Stimulated activated naive B cell treated with anti-CD40 and anti-IgM and Interleukin-4, amounts not matched to agents 10 μg/mL and 1 μg/mL and 100 μg/mL, for 72 hours (primary cell): ENCODE results near the gene ST6GALNAC6.
A peak's percentile ranks its signal among the peaks of the same experiment; 100 is the strongest.

Source experiments
- ATAC-seq, 2 donors: fragments of 150-1000 bp; cut with Tn5 transposase; replicated peaks; 2 replicates each; pipeline ENCODE4 v1.10.0; 2021; ENCODE audit warnings: moderate library complexity in 1 of 2
- DNase-seq: peaks from one replicate; pipeline ENCODE4 v3.0.0; 2021
- H3K27ac Mint-ChIP-seq: one replicate; pipeline ENCODE4 v1.8.0; 2022; ENCODE audit warnings: mild to moderate bottlenecking, mixed read lengths
- H3K27me3 Mint-ChIP-seq, 2 donors: one replicate each; pipeline ENCODE4 v1.8.0; 2022; ENCODE audit warnings: mixed read lengths in 2 of 2
- H3K36me3 Mint-ChIP-seq, 2 donors: one replicate each; pipeline ENCODE4 v1.8.0; 2022; ENCODE audit warnings: mixed read lengths in 2 of 2, mild to moderate bottlenecking in 1 of 2
- H3K4me1 Mint-ChIP-seq, 2 donors: one replicate each; pipeline ENCODE4 v1.8.0; 2022; ENCODE audit warnings: mixed read lengths in 2 of 2, mild to moderate bottlenecking in 1 of 2
- H3K4me3 Mint-ChIP-seq, 2 donors: one replicate each; pipeline ENCODE4 v1.8.0; 2022; ENCODE audit warnings: mild to moderate bottlenecking in 2 of 2, mixed read lengths in 2 of 2, moderate library complexity in 1 of 2
- H3K9me3 Mint-ChIP-seq, 2 donors: one replicate each; pipeline ENCODE4 v1.8.0; 2022; ENCODE audit warnings: mixed read lengths in 2 of 2, mild to moderate bottlenecking in 1 of 2

Gene ST6GALNAC6, protein sequence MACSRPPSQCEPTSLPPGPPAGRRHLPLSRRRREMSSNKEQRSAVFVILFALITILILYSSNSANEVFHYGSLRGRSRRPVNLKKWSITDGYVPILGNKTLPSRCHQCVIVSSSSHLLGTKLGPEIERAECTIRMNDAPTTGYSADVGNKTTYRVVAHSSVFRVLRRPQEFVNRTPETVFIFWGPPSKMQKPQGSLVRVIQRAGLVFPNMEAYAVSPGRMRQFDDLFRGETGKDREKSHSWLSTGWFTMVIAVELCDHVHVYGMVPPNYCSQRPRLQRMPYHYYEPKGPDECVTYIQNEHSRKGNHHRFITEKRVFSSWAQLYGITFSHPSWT

DNA sequence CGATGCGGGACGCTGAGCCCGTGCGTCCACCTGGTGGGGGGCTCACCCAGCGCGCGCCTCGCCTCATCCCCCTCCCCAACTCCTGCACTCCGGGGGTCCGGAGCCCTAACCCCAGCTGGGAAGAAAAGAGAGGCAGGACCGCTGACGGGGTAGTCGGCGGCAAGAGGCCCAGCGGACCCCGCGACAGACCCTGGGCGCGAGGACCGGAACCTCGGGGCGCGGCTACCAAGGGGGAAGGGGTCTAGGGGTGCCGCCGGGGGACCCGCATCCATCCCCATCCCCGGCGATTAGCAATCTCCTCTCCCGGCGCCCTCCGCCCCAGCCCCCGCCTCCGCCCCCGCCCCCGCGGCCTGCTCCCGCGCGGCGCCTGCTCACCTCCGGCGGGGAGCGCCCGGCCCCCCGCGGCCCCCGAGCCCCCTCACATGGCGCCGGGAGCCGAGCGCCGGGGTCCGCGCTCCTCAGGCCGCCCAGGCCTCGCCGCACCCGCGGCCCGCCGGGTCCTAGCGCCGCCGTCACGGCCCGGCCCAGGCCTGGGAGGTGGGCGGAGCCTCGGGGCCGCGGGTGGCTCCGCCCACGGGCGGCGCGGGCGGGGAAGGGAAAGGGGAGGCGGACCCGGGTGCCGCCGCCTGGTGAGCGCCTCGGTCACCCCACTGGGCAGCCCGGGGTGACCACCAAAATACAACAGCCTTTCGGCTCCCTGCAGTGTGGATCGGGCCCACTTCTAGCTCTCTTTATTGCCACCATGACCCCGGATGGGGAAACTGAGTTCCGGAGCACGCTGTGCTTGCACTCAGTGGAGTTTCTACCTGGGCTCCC lies at the start of gene ST6GALNAC6:
ST6GALNAC6 (minus strand) TSS at position 476 of the 816 bp plus-strand sequence. CDS start 1,622 bp downstream, outside the sequence.
- peaks cover 31 to 65% of the 10 kb centered on the region in 2 donors for H3K4me1 Mint-ChIP-seq
- no peaks in the 10 kb centered on the region for H3K27me3 Mint-ChIP-seq
- H3K27ac Mint-ChIP-seq = peak within 1 kb of the TSS; percentile 94
- ATAC-seq = peak; percentile 70 to 77
- peak; percentile 71 for DNase-seq
- peak within 1 kb of the TSS; percentile 87 to 92 for H3K4me3 Mint-ChIP-seq
- H3K36me3 Mint-ChIP-seq = peaks cover 31 to 45% of the 10 kb centered on the region in 2 donors
- H3K9me3 Mint-ChIP-seq = peaks cover 0 to 4% of the 10 kb centered on the region in 2 donors

DNA sequence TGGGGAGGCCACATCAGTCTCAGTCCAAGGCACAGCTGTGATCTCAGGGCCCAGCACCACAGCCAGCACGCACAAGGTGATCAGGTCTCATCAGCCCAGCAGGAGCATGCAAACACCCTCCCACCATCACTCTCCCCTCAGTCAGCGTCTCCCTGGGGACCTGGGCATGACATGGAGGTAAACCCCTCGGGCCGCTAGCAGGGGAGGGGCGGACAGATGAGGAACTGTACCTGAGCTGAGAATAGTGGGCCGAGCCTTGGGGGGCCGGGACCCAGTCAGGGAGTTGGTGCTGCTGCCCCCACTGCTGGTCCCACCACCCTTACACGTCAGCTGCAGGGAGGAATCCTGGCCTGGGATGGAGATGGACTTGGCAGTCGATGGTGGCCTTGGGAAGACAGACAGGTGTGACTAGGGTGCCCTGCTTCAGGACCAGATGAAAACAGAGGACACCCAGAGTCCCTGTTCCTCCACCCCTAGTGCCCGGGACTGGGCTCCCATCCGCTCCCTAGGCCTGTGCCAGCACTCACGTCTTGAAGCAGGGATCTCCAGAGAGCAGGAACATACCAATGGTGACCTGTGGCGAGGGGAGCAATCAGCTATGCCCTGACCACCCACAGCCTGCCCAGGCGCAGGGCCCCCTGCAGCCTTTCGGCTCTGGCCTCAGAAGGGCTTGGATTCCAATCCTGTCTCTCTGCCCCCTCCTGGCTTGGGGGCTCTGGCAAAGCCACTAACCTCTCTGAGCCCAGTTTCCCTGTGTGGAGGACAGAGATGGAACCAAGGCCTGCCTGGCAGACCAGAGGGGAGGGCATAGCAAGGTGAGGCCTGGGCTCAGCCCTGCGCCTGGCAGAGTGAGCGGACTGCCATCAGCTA lies 48.7 kb upstream of the ST6GALNAC6 start:
- Mint-ChIP-seq H3K9me3 (no peaks in the 10 kb centered on the region), H3K36me3 (peaks cover 25 to 45% of the 10 kb centered on the region in 2 donors), H3K4me1 (peaks cover 20 to 51% of the 10 kb centered on the region in 2 donors), H3K27me3 (no peaks in the 10 kb centered on the region), H3K4me3 (no peak overlapping the region), H3K27ac (peak overlapping the region; percentile 59)
- no peak for ATAC-seq
- no peak for DNase-seq

DNA sequence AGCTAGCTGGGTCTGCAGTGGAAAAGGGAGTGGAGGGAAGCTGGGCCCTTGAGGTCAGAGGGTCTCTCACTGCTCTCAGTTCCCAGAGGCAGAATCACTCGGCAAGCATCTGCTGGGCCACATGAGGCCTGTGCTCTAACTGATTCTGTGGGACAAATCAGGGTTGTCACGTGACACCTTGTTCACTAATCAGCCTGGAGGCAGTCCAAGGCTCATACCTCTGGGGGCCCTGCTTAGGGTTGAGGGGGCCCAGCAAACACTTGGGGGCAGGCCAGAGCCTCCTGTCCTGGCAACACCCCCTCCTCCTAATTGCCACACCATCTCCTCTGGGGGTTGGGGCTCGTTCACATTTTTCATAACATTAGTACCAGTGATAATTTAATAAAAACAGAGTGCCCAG lies 47.3 kb upstream of the ST6GALNAC6 start:
- H3K4me3 Mint-ChIP-seq = no peak overlapping the region
- DNase-seq (no peak), ATAC-seq (no peak)
- H3K36me3 Mint-ChIP-seq = peaks cover 30 to 51% of the 10 kb centered on the region in 2 donors
- peaks cover 28 to 56% of the 10 kb centered on the region in 2 donors for H3K4me1 Mint-ChIP-seq
- H3K9me3 Mint-ChIP-seq = no peaks in the 10 kb centered on the region
- H3K27ac Mint-ChIP-seq = no peak overlapping the region
- no peaks in the 10 kb centered on the region for H3K27me3 Mint-ChIP-seq

DNA sequence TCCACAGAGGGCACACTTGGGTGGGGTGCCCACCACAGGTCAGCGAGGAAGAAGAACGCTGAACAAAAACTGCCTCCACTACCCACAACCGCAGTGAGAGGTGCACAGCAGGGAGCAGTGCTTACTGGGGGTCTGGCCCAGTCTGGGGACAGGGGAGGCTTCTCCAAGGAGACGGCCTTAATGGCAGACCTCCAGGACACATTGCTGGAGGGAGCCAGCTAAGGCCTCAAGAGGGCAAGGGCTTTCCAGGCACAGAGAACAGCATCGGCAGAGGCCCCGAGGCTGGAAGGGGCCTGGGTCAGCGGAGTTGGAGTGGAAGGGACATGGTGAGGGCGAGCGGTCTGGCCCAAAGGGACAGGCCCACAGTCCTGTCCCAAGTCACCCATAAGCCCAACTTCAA lies 46.5 kb upstream of the ST6GALNAC6 start:
- ATAC-seq = no peak
- Mint-ChIP-seq H3K27me3 (no peaks in the 10 kb centered on the region), H3K9me3 (no peaks in the 10 kb centered on the region), H3K27ac (peak overlapping the region; percentile 85), H3K36me3 (peaks cover 30 to 51% of the 10 kb centered on the region in 2 donors), H3K4me1 (peaks cover 28 to 54% of the 10 kb centered on the region in 2 donors), H3K4me3 (no peak overlapping the region)
- no peak for DNase-seq

DNA sequence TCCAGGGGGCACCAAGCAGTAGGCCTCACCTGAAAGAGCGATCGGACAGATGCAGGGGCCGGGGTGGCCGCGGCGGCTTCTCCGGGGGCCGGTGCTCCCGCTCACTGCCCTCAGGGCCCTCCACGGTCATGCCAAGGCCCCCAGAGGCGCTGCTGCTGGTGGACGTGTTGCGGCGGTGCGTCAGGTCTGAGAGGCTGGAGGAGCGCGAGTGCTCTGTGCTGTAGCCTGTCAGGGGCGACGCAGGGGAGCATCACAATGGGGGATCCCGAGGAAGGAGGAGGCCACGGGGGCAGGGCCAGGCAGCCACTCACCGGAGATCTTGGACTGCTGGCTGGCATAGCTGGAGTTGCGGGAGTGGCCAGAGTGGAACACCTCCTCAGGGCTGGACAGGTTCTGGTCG lies 45.9 kb upstream of the ST6GALNAC6 start:
- peaks cover 28 to 47% of the 10 kb centered on the region in 2 donors for H3K4me1 Mint-ChIP-seq
- H3K36me3 Mint-ChIP-seq = peaks cover 29 to 48% of the 10 kb centered on the region in 2 donors

DNA sequence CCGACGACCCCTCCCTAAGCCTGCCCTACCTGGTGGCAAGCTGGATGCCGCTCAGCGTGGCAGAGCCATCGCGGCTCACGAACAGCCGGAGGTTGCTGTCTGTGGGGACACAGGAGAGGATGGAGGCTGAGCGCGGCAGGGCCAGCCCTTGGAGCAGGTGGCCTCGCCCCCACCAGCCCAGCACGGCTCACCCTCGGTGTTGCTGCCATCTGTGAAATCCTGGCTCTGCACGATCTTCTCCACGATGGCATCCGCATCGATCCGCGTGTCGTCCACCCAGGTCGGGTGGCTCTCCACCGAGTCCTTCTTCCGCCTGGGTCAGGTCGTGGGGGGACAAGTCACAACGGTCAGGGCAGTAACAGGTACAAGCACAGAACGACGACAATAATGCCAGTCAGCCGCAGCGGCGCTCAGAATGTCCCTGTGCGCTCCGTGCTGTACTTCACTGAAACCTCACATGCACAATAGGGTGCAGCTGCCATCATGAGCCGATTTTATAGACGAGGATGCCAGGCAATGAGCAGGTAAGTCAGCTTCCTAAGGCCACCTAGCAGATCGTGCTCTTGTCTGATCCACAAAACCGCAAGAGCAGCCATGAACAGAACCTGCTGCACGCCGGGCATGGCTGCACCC lies 45.3 kb upstream of the ST6GALNAC6 start:
- DNase-seq = no peak
- no peak for ATAC-seq
- H3K36me3 Mint-ChIP-seq = peaks cover 25 to 44% of the 10 kb centered on the region in 2 donors
- no peaks in the 10 kb centered on the region for H3K9me3 Mint-ChIP-seq
- H3K27ac Mint-ChIP-seq = no peak overlapping the region
- peaks cover 28 to 43% of the 10 kb centered on the region in 2 donors for H3K4me1 Mint-ChIP-seq
- H3K4me3 Mint-ChIP-seq = no peak overlapping the region
- no peaks in the 10 kb centered on the region for H3K27me3 Mint-ChIP-seq

More for the DNA sequence above, 45.9 kb upstream of the ST6GALNAC6 start:
- Mint-ChIP-seq H3K27me3 (no peaks in the 10 kb centered on the region), H3K27ac (peak overlapping the region; percentile 85), H3K9me3 (no peaks in the 10 kb centered on the region), H3K4me3 (no peak overlapping the region)
- DNase-seq (no peak), ATAC-seq (no peak)

DNA sequence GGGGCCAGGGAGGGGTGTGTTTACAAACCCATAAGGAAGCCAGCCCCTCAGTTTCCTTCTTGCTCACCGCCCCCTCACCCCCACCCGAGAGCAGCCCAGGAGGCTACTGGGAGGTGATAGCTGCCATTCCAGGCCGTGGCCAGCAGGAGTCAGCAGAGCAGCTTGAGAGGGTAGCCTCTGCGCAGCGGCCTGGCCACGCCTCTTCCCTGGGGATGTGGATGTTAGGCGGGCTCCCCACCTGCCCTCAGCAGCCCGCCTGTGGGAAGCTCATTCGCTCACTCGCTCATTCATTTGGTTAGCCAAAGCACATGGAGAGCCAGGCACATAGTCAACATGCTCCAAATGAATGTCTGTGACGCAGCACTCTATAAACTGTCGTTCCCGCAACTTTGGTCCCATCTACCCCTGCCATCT lies 44.3 kb upstream of the ST6GALNAC6 start:
- Mint-ChIP-seq H3K27ac (peak overlapping the region; percentile 83), H3K4me3 (peak overlapping the region in 1 of 2 donors; percentile 9), H3K27me3 (no peaks in the 10 kb centered on the region), H3K9me3 (no peaks in the 10 kb centered on the region), H3K4me1 (peaks cover 27 to 35% of the 10 kb centered on the region in 2 donors), H3K36me3 (peaks cover 23 to 39% of the 10 kb centered on the region in 2 donors)
- peak; percentile 71 for DNase-seq
- ATAC-seq = peak; percentile 84 to 90

DNA sequence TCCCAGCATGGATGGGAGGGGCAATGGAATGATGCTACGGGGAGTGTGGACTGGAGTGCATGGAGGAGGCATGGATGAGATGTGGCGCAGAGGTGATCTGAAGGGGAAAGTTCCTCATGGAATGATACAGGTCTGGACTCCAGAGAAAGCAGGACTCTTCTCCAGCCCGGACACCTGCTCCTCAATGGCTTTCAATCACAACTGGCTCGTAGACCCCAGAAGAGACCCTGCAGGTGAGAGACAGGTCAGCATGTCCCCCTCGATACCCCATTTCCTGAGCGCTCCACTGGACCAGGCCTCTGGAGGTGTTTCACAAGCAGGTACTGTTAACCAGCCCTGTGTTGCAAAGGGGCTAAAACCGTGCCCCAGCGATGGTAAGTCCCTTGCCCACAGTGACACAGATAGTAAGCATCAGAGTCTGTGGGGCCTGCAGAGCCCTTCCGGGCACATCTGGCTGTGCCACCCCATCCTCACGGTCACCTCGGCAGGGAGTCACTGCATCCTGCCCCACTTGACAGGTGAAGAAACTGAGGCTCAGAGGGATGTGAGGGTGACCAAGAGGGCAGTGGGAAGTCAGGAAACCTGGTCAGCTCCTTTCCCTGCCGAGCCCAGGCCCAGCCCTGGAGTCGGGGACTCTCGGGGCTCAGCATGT lies 43.7 kb upstream of the ST6GALNAC6 start:
- Mint-ChIP-seq H3K27me3 (no peaks in the 10 kb centered on the region), H3K27ac (peak overlapping the region; percentile 84), H3K36me3 (peaks cover 19 to 35% of the 10 kb centered on the region in 2 donors), H3K4me3 (peak overlapping the region in 1 of 2 donors; percentile 44), H3K4me1 (peaks cover 26 to 36% of the 10 kb centered on the region in 2 donors), H3K9me3 (no peaks in the 10 kb centered on the region)
- DNase-seq (no peak), ATAC-seq (peak; percentile 21 to 41)

DNA sequence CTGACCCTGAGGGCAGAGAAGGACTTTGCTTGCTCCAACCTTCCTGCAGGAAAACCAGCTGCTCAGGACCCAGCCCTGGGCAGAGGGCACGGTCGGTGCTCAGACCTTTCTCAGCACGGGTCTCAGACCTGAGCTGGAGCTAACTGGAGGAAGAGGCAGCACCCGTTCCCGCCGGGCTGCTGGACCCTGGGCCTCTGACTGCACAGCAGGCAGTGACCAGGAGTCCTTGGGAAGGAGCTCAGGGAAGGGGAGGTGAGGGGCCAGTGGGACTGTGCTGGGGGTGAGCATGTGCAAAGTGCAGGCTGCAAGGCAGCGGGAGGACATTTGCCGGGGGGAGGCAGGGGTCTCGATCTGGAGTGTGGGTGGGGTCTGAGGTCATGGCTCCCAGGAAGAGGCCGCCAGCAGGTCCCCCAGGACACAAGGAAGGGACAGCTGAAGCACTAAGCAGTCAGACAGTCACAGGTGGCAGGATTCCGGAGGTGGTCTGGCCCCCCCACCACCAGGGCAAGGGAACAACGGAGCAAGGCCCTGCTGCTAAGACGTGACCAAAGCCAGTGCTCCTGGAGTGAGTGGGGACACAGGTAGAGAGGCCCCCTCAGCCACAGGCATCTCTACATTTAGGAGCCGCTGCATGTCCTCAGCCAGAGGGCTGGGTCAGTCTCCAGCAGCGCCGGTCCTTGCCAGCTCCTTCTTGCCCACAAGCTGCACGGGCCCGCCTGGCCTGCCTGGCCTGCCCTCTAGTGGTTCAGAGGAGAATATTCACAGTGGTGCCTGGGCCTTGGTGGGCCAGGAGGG lies 43.0 kb upstream of the ST6GALNAC6 start:
- H3K36me3 Mint-ChIP-seq = peaks cover 19 to 35% of the 10 kb centered on the region in 2 donors
- ATAC-seq = peak; percentile 49
- no peaks in the 10 kb centered on the region for H3K27me3 Mint-ChIP-seq
- H3K9me3 Mint-ChIP-seq = no peaks in the 10 kb centered on the region
- no peak for DNase-seq
- H3K27ac Mint-ChIP-seq = peak overlapping the region; percentile 87
- H3K4me1 Mint-ChIP-seq = peaks cover 27 to 42% of the 10 kb centered on the region in 2 donors
- H3K4me3 Mint-ChIP-seq = peak overlapping the region in 1 of 2 donors; percentile 44

DNA sequence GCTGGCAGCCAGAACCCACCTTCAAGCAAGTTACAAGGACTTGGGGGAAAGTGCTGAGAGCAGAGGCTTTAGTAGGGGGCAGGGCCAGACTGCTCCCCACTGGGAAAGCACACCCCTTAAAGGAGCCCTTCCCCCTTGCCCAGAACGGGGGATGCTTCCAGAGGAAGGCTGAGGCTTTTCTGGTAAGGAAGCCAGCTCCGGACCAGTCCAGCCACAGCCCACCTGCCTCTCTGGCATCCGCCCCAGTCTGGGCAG lies 42.5 kb upstream of the ST6GALNAC6 start:
- DNase-seq = no peak
- Mint-ChIP-seq H3K27me3 (no peaks in the 10 kb centered on the region), H3K36me3 (peaks cover 19 to 39% of the 10 kb centered on the region in 2 donors), H3K4me1 (peaks cover 32 to 48% of the 10 kb centered on the region in 2 donors), H3K9me3 (no peaks in the 10 kb centered on the region), H3K27ac (no peak overlapping the region), H3K4me3 (no peak overlapping the region)
- no peak for ATAC-seq

DNA sequence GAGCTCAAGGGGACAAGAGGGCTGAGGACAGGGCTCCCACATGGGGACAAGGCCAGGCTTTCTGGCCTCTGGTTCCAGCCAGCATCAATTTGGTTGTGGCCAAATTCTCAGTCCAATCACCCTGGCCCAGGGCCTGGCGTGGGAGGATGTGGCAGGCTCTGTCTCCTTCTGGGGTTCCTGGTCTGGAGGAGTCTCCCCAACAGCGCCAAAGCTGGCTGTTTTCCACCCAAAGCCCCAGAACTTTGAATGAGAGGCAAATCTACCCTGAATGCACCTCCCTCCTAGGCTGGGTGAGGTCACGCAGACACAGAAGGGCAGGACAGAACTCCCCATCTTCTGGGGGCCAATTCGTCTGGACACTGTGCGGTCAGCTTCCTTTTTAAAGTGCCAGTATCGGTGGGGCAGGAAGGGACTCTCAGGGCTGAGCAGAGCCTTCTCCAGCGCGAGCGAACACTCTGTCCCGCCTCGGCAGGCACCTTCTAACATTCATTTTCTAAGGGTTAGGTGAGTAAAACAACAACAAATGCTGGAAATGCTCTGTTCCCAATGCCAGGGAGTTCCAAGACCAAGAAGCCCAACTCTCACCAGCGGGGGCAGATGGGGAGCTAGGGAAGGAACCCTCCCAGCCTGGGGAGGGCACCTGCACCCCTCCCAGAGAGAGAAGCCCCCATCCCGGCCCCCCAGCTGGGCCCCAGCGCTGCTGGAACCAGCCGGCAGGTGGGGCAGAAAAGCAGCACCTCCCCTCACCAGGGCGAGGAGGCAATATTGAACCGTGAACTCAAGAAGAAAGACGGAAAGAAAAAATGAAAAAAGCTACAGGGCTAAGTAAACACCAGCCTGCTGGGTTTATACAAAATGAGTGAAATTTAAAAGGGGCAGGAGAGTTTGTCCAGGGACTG lies 41.9 kb upstream of the ST6GALNAC6 start:
- no peaks in the 10 kb centered on the region for H3K27me3 Mint-ChIP-seq
- DNase-seq = no peak
- H3K4me3 Mint-ChIP-seq = no peak overlapping the region
- H3K36me3 Mint-ChIP-seq = peaks cover 20 to 40% of the 10 kb centered on the region in 2 donors
- H3K9me3 Mint-ChIP-seq = no peaks in the 10 kb centered on the region
- H3K4me1 Mint-ChIP-seq = peaks cover 36 to 52% of the 10 kb centered on the region in 2 donors
- H3K27ac Mint-ChIP-seq = no peak overlapping the region
- ATAC-seq = no peak

DNA sequence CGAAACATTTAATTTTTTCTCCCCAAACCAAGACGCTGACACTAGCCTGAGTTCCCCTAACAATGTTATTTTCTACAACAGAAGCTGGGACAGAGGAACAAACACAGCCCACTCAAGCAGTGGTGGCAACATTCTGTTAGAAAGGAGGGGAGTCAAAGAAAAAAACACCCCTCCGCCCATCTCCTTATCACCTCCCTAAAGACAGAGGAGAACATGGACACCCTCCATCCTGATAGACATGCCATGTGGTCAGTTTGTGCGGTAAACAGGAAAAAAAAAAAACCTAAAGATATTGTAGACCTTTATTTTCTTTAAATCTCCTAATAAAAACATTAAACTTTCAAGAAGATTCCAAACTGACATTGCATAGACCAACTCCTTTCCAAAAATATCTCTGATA lies 41.2 kb upstream of the ST6GALNAC6 start:
- Mint-ChIP-seq H3K27ac (peak overlapping the region; percentile 38), H3K27me3 (no peaks in the 10 kb centered on the region), H3K4me1 (peaks cover 43 to 52% of the 10 kb centered on the region in 2 donors), H3K4me3 (no peak overlapping the region), H3K9me3 (no peaks in the 10 kb centered on the region), H3K36me3 (peaks cover 20 to 44% of the 10 kb centered on the region in 2 donors)
- DNase-seq (no peak), ATAC-seq (no peak)
